Upper lobe of left lung (tissue), 4 donors: ENCODE measurements around the gene RPS23.

ENCODE experiments used
- CTCF ChIP-seq, 6 experiments: fragments of 450-650 bp in 4 of 6; fragments of 200-600 bp in 2 of 6; sonication (generic) in 2 of 6; IDR thresholded peaks; one replicate each; pipeline ENCODE4 v1.5.1; 2016 to 2019; ENCODE audit warnings: antibody characterized with exemption in 6 of 6
- POLR2A ChIP-seq, 4 donors: fragments of 450-650 bp; IDR thresholded peaks; one replicate each; pipeline ENCODE4 v1.5.1; 2016 to 2017; ENCODE audit warnings: antibody characterized with exemption in 4 of 4, mild to moderate bottlenecking in 2 of 4
- POLR2AphosphoS5 ChIP-seq, 2 donors: sonication (generic); formaldehyde crosslinking; IDR thresholded peaks; one replicate each; pipeline ENCODE4 v1.5.1; 2017; ENCODE audit warnings: antibody characterized with exemption in 2 of 2

- TF ChIP-seq POLR2A (IDR thresholded peaks at IDR 0.05), result no peak
- no peak for TF ChIP-seq CTCF (IDR thresholded peaks at IDR 0.05)
- TF ChIP-seq POLR2AphosphoS5 (IDR thresholded peaks at IDR 0.05), result no peak
These were observed 25.4 kb downstream of the RPS23 start for GRCh38 chr5:82252744-82253143.
